GM23338 (cell line): Measurements from ENCODE around the gene USP6NL. TPM values are rescaled to one million over a fixed set of nuclear protein-coding genes. Genes with fewer than 3 reads are reported as not detected.

ENCODE experiments used
- ATAC-seq: fragments of 200-7000 bp; cut with Tn5 transposase; 3 replicates; pipeline ENCODE4 v1.9.1; 2020
- DNase-seq: peaks from one replicate; pipeline ENCODE4 v3.0.0-alpha.2; 2015; ENCODE audit warnings: low spot score
- H2AFZ ChIP-seq: fragments of 200-600 bp; sonication (generic); 2 replicates; pipeline ENCODE4 v1.8.0; 2016; ENCODE audit warnings: antibody characterized with exemption, mild to moderate bottlenecking, moderate library complexity
- H3F3A ChIP-seq: fragments of 200-600 bp; sonication (generic); replicated peaks from 2 replicates; pipeline ENCODE4 v1.8.0; 2017; ENCODE audit warnings: antibody characterized with exemption, mixed run types, low read depth
- H3K27ac ChIP-seq: fragments of 200-600 bp; sonication (generic); 2 replicates; pipeline ENCODE4 v1.6.1; 2016; ENCODE audit warnings: low read depth
- H3K27me3 ChIP-seq: fragments of 200-600 bp; sonication (generic); 2 replicates; pipeline ENCODE4 v1.8.0; 2016; ENCODE audit warnings: mild to moderate bottlenecking, mixed run types, moderate library complexity; ENCODE audit not compliant: insufficient read depth
- H3K36me3 ChIP-seq: fragments of 200-600 bp; sonication (generic); 2 replicates; pipeline ENCODE4 v1.8.0; 2016; ENCODE audit warnings: mild to moderate bottlenecking; ENCODE audit not compliant: insufficient read depth
- H3K4me1 ChIP-seq: fragments of 200-600 bp; sonication (generic); 2 replicates; pipeline ENCODE4 v1.8.0; 2016; ENCODE audit warnings: mild to moderate bottlenecking, moderate library complexity; ENCODE audit not compliant: insufficient read depth
- H3K4me2 ChIP-seq: fragments of 200-600 bp; sonication (generic); 2 replicates; pipeline ENCODE4 v1.7.1; 2017; ENCODE audit warnings: mixed run types
- H3K4me3 ChIP-seq: fragments of 200-600 bp; sonication (generic); 2 replicates; pipeline ENCODE4 v1.6.1; 2016; ENCODE audit warnings: mixed run types
- H3K79me2 ChIP-seq: fragments of 200-600 bp; sonication (generic); replicated peaks from 2 replicates; pipeline ENCODE4 v1.8.0; 2017; ENCODE audit warnings: mild to moderate bottlenecking; ENCODE audit not compliant: insufficient read depth
- H3K9me2 ChIP-seq: fragments of 200-600 bp; sonication (generic); 2 replicates; pipeline ENCODE4 v1.8.0; 2017; ENCODE audit not compliant: insufficient read depth
- H4K20me1 ChIP-seq: fragments of 200-600 bp; sonication (generic); replicated peaks from 2 replicates; pipeline ENCODE4 v1.8.0; 2017; ENCODE audit warnings: mild to moderate bottlenecking; ENCODE audit not compliant: insufficient read depth
- H3K27ac Mint-ChIP-seq: 2 replicates; pipeline ENCODE4 v1.8.0; 2020; ENCODE audit warnings: inconsistent platforms, mild to moderate bottlenecking, moderate library complexity, mixed read lengths
- H3K27me3 Mint-ChIP-seq: 3 replicates; pipeline ENCODE4 v1.8.0; 2022; ENCODE audit warnings: low read depth, mild to moderate bottlenecking, moderate library complexity, mixed read lengths, inconsistent platforms; ENCODE audit not compliant: insufficient read depth, poor library complexity
- H3K36me3 Mint-ChIP-seq: 3 replicates; pipeline ENCODE4 v1.8.0; 2021; ENCODE audit warnings: low read depth, mild to moderate bottlenecking, inconsistent platforms, moderate library complexity, mixed read lengths
- H3K4me1 Mint-ChIP-seq: 3 replicates; pipeline ENCODE4 v1.8.0; 2020; ENCODE audit warnings: mild to moderate bottlenecking, inconsistent platforms, mixed read lengths
- H3K4me3 Mint-ChIP-seq: 3 replicates; pipeline ENCODE4 v1.8.0; 2021; ENCODE audit warnings: moderate library complexity, mild to moderate bottlenecking, inconsistent platforms, mixed read lengths
- H3K9me3 Mint-ChIP-seq: 3 replicates; pipeline ENCODE4 v1.8.0; 2020; ENCODE audit warnings: moderate library complexity, mild to moderate bottlenecking, inconsistent platforms, mixed read lengths
- CREB1 ChIP-seq: fragments of 250-450 bp; sonication (Bioruptor Pico); IDR thresholded peaks from 2 replicates; pipeline ENCODE4 v1.5.0; 2020; ENCODE audit warnings: low read depth, mild to moderate bottlenecking, moderate library complexity
- CTCF ChIP-seq, 2 experiments: fragments of 200-600 bp in 1 of 2; sonication (generic) in 1 of 2; conservative IDR thresholded peaks; 2 replicates each; pipeline versions ENCODE4 v1.5.1 to v1.6.1; 2016 to 2017; ENCODE audit warnings: antibody characterized with exemption in 2 of 2, low read depth in 2 of 2, mild to moderate bottlenecking in 2 of 2, moderate library complexity in 1 of 2
- ETS1 ChIP-seq: IDR thresholded peaks from 2 replicates; pipeline ENCODE4 v1.6.1; 2016; ENCODE audit warnings: antibody characterized with exemption
- EZH2 ChIP-seq: fragments of 200-600 bp; sonication (generic); IDR thresholded peaks from one replicate; pipeline ENCODE4 v1.8.0; 2017; ENCODE audit warnings: antibody characterized with exemption, mild to moderate bottlenecking, low read depth; ENCODE audit not compliant: unreplicated experiment
- EZH2phosphoT487 ChIP-seq: fragments of 200-600 bp; sonication (generic); IDR thresholded peaks from one replicate; pipeline ENCODE4 v1.8.1; 2018; ENCODE audit warnings: antibody characterized with exemption; ENCODE audit not compliant: unreplicated experiment
- JUNB ChIP-seq: IDR thresholded peaks from one replicate; pipeline ENCODE4 v1.6.1; 2016; ENCODE audit warnings: antibody characterized with exemption; ENCODE audit not compliant: unreplicated experiment
- NANOG ChIP-seq: IDR thresholded peaks from 2 replicates; pipeline ENCODE4 v1.6.1; 2016; ENCODE audit warnings: antibody characterized with exemption, borderline replicate concordance
- POLR2AphosphoS5 ChIP-seq: IDR thresholded peaks from 2 replicates; pipeline ENCODE4 v1.6.1; 2016; ENCODE audit warnings: antibody characterized with exemption, low read depth
- REST ChIP-seq: IDR thresholded peaks from one replicate; pipeline ENCODE4 v1.6.1; 2018; ENCODE audit warnings: antibody characterized with exemption; ENCODE audit not compliant: unreplicated experiment
- STAT1 ChIP-seq: IDR thresholded peaks from one replicate; pipeline ENCODE4 v1.6.1; 2016; ENCODE audit warnings: antibody characterized with exemption; ENCODE audit not compliant: unreplicated experiment
- ZNF114 ChIP-seq: fragments of 250-450 bp; sonication (Bioruptor Pico); IDR thresholded peaks from 2 replicates; pipeline ENCODE4 v1.5.0; 2020; ENCODE audit warnings: mild to moderate bottlenecking, moderate library complexity
- ZNF331 ChIP-seq: fragments of 250-450 bp; sonication (Bioruptor Pico); IDR thresholded peaks from 2 replicates; pipeline ENCODE4 v1.5.0; 2020; ENCODE audit warnings: low read depth, mild to moderate bottlenecking, moderate library complexity
- ZNF462 ChIP-seq: fragments of 250-450 bp; sonication (Bioruptor Pico); IDR thresholded peaks from 2 replicates; pipeline ENCODE4 v1.5.0; 2020; ENCODE audit warnings: mild to moderate bottlenecking, moderate library complexity
- polyA plus RNA-seq: library from polyadenylated mRNA; unstranded; fragments of >200 nt; fragmentation: Nextera tagmentation; extraction: Ambion mirVana; gene quantifications from 2 replicates; pipeline ENCODE4 v1.2.1, GENCODE V29; 2016
- total RNA-seq: library from RNA; depleted of rRNA; stranded (reverse); fragments of >200 nt; shearing (Covaris generic); gene quantifications from 2 replicates; pipeline ENCODE4 v1.2.3, GENCODE V29; 2014

Gene USP6NL
- total and polyA plus RNA-seq, 2 experiments from 2014 or later = 8.1 to 29.7 TPM

GRCh38 chr10:11578802-11579255 is 32.6 kb downstream of the USP6NL start:
- DNase-seq (no peak), ATAC-seq (no peak)
- Histone ChIP-seq H3K9me2 (no peaks in the 10 kb centered on the region), H2AFZ (no peak overlapping the region), H3K4me1 (peaks cover 10% of the 10 kb centered on the region; the same call in 1 of the 2 replicates), H3K4me2 (no peak overlapping the region), H3F3A (no peaks in the 10 kb centered on the region), H3K27me3 (no peaks in the 10 kb centered on the region), H3K79me2 (peaks cover 98% of the 10 kb centered on the region), H3K36me3 (no peaks in the 10 kb centered on the region), H4K20me1 (peaks cover 4% of the 10 kb centered on the region; the same call in 1 of the 2 replicates), H3K4me3 (no peak overlapping the region), H3K27ac (no peak overlapping the region)
- no peaks in the 10 kb centered on the region for H3K27me3 Mint-ChIP-seq
- peaks cover 8% of the 10 kb centered on the region; the same call in 2 of the 3 replicates for H3K36me3 Mint-ChIP-seq
- no peak overlapping the region for H3K27ac Mint-ChIP-seq
- H3K4me3 Mint-ChIP-seq = no peak overlapping the region
- H3K4me1 Mint-ChIP-seq = peaks cover 15% of the 10 kb centered on the region
- no peak for TF ChIP-seq EZH2
- TF ChIP-seq ZNF331 (CRISPR knock-in tag) = no peak
- no peak for TF ChIP-seq ZNF462
- no peak for TF ChIP-seq NANOG
- no peak for TF ChIP-seq POLR2AphosphoS5
- TF ChIP-seq REST = no peak
- TF ChIP-seq STAT1 = no peak
- TF ChIP-seq ZNF114 (CRISPR knock-in tag) = no peak
- TF ChIP-seq JUNB = no peak
- TF ChIP-seq EZH2phosphoT487 = no peak
- TF ChIP-seq CREB1 (CRISPR knock-in tag) = no peak
- no peak for TF ChIP-seq ETS1
- TF ChIP-seq CTCF (conservative IDR thresholded peaks at IDR 0.05; ENCODE audit: low read depth in 2 of 2) = no peak
- H3K9me3 Mint-ChIP-seq = no peaks in the 10 kb centered on the region
